HG03521 (cell line): ENCODE data around the gene KRTAP10-8.
"Not testable (repeated sequence)": the region's sequence is repeated elsewhere in the genome, so short reads cannot be mapped to it uniquely, and the experiment has no call there.

Experiments
- ATAC-seq: cut with Tn5 transposase; IDR thresholded peaks from one replicate; pipeline ENCODE4 v1.9.1; 2021; ENCODE audit warnings: mild to moderate bottlenecking, moderate library complexity; ENCODE audit not compliant: unreplicated experiment

KRTAP10-8 gene

DNA sequence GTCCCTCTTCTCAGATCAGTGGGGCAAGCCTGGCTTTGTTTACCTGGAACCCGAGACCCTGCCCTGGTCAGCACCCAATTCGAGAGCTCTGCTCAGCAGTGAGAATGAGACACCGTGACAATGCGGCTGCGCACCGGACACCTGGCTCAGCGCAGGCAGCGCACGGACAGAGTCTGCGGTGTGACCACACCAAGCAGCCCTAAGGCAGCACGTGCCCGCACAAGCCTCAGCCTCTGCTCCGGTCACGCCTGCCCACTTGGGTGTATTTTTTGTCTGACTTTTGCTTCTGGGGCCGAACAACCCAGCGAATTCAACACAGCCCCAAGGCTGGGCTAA is 4.7 kb downstream of the KRTAP10-8 start:
- ATAC-seq = no peak

DNA sequence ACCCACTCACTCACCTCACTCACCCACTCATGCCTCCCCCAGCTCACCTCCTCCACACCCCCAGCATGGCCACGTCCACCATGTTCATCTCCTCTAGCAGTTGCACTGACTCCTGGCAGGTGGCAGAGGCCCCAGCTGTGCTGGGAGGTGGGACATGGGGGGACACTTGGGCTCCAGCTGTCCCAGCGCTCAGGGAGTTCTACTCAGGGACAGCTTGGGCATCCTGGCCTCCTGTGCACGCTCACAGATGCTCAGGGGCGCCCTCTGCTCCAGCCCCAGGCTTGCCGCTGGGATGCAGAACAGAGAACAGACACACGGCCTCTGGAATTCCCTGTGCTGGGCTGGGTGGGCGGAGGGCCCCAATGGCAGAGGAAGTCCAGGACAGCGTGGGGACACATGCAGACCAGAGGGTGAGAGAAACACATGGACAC is 5.2 kb downstream of the KRTAP10-8 start:
- ATAC-seq = no peak

DNA sequence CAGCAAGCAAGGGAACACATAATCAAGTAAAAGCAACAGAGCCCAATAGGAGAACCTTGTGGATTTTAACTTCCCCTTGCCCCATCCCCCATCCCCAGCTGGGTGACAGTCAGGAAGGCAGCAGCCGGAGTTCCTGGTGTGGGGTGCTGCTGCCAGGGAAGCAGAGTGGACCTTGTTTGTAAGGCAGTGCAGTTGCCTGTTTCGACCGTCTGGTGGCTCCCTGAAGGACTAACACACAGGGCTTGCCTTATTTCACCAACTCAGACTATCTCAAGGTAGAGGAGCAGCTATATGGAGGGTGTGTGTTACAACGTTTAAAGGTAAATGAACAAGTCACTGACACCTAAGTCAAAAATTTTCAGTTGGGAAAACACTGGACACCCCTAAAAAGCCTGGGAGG is 6.6 kb downstream of the KRTAP10-8 start:
- no peak for ATAC-seq

DNA sequence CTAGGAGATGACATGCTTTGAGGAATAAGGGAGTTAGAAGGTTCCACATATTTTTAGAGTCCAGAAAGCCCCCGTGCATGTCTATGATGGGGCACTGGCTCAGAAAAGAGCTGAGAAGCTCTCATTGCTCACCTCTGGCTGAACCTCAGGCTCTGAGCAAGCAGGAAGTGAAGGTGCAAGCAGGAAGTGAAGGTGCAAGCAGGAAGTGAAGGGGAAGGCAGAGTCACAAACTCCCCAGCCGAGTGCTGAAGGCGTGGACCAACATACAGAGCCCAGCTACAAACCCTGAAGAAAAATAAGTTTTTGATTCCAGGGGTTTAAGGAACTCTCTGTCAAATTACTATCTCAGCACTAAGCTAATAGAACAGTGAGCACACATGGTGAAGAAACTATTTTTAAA is 7.0 kb downstream of the KRTAP10-8 start:
- ATAC-seq = no peak

DNA sequence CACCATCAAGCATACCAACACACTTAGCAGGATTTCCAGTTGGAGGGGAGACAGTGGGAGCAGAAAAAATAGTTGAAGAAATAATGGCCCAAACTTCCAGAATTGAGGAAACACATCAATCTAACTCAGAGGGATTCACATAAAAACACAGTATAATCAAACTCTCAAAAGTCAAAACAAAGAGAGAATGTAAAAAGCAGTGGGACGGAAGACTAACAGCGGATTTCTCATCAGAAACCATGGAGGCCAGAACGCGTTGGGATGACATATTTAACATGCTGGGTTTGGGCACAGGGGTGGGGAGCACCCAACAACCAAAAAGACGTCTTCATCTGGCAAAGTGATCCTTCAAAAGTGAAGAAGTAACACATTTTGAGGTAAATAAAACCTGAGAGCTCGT is 8.0 kb downstream of the KRTAP10-8 start:
- no peak for ATAC-seq

DNA sequence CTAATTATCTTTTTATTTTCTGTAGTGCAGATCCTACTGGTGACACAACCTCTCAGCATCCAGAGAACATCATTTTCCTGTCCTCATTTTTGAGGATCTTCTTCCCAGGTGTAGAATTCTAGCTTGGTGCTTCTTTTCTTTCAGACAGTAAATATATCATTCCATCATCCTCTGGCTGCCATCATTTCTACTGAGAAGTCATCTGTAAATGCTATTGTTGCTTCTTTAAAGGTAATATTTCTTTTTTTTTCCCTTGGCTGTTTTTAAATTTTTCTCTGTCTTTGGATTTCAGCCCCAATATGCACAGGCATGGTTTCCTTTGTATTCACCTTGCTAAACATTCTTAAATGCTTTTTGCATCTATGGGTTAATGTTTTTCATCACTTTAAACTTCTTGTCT is 11.7 kb downstream of the KRTAP10-8 start:
- ATAC-seq = no peak

DNA sequence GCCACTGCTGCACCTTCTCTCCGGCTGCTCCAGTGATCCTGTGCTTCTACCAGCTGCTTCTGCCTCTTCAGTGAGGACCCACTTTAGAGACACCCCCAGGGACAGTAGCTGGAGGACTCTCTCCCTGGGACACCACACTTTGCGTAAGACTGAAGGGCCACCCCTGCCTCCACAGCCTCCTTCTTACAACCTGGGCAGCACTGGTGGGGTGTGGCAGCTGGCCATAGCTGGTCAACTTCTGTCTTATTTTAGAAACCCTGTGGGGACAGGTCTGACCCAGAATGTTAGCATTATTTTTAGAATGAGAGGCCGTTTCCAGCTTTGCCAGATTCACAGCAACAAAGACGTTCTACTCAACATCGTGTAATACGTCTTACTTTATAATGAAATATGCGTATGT is 13.9 kb downstream of the KRTAP10-8 start:
- no peak for ATAC-seq

DNA sequence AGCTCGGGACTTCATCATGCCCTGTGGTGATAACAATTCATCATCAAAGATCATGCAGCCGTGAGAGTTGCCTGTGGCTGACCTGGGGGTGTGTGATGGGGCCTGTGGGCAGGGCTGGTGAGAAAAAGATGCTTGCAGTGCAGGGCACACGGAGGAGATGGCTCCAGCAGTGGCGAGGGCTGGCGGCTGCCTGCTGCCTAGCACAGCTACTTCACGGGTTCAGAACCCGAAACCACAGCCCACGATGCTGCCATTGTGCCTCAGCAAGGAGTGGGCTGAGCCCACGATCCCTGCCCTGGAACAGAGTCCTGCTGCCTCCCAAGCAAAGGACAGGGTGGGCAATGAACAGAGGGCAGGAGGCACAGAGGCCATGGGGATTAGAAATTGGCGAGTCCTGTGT is 14.4 kb downstream of the KRTAP10-8 start:
- no peak for ATAC-seq

DNA sequence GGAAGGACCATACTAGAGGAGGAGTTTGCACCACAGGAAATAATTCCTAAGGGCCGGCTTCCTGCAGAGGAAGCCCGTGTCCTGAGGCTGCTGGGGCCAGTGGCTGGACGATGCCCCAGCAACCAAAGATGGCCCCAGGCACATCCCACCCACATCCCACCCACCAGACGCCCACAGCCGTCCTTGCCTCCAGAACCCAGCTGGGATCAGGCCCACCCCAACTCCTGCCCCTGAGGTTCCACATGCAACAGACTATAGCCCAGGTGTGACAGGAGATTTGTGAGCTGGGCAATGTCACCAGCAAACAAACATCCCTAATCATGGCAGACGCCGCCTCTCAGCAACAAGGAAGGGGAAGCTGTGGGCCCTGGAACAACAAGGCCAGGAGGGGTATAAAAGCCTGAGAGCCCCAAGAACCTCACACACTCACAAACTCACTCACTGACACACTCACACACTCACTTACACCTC is 14.8 kb downstream of the KRTAP10-8 start, which contains the start of gene KRTAP10-9:
Gene KRTAP10-9 (plus strand): TSS at position 421 of the 471 bp plus-strand sequence. CDS start 79 bp downstream, outside the sequence.
- ATAC-seq = no peak

DNA sequence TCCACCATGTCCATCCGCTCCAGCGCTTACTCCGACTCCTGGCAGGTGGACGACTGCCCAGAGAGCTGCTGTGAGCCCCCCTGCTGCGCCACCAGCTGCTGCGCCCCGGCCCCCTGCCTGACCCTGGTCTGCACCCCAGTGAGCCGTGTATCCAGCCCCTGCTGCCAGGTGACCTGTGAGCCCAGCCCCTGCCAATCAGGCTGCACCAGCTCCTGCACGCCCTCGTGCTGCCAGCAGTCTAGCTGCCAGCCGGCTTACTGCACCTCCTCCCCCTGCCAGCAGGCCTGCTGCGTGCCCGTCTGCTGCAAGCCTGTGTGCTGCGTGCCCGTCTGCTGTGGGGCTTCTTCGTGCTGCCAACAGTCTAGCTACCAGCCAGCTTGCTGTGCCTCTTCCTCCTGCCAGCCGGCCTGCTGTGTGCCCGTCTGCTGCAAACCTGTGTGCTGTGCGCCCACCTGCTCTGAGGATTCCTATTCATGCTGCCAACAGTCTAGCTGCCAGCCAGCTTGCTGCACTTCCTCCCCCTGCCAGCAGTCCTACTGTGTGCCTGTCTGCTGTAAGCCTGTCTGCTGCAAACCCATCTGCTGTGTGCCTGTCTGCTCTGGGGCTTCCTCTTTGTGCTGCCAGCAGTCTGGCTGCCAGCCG is 15.4 kb downstream of the KRTAP10-8 start:
- ATAC-seq = not testable (repeated sequence)

DNA sequence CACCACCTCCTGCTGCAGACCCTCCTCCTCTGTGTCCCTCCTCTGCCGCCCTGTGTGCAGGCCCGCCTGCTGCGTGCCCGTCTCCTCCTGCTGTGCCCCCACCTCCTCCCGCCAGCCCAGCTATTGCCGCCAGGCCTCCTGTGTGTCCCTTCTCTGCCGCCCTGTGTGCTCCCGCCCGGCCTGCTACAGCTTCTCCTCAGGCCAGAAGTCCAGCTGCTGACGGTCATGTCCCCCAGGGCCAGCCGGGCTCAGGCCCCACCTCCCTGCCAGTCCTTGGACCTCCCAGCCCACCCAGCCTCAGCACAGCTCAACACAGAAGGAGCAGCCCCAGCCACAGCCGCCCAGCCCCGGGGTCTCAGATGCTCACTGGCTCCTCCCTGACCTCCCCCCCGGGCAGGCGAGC is 16.0 kb downstream of the KRTAP10-8 start:
- not testable (repeated sequence) for ATAC-seq

DNA sequence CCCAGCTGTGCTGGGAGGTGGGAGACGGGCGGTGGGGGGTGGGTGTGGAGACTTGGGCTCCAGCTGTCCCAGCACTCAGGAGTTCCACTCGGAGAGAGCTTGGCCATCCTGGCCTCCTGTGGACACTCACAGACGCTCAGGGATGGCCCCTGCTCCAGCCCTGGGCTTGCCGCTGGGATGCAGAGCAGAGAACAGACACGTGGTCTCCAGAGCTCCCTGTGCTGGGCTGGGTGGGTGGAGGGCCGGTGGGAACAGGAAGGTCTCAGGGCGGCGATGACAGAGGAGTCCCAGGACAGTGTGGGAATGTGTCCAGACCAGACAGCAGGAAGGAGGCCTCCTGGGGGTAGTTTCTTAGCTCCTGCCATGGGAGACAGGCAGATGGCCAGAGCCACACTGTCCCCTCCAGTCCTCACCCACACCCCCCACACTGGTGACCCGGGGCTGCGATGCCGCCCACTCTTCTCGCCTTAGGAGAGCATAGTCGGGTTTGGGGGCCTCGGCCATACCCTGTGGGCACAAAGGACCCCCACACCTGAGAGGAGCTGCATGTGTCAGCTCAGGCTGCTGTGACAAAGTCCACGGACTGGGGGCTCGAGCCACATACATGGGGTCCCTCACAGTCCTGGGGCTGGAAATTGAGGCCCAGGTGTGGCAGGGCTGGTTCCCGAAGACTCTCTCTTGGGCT is 17.0 kb downstream of the KRTAP10-8 start:
- no peak for ATAC-seq

DNA sequence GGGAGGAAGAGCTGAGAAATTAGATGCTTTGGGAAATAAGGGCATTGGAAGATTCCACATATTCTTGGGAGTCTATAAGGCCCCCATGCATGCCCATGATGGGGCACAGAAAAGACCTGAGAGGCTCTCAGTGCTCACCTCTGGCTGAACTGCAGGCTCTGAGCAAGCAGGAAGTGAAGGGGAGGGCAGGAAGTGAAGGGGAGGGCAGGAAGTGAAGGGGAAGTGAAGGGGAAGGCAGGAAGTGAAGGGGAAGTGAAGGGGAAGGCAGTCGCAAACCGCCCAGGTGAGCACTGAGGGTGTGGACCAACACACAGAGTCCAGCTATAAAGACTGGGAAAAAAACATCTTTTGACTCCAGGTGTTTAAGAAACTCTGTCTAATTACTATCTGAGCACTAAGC is 18.6 kb downstream of the KRTAP10-8 start:
- ATAC-seq = no peak

DNA sequence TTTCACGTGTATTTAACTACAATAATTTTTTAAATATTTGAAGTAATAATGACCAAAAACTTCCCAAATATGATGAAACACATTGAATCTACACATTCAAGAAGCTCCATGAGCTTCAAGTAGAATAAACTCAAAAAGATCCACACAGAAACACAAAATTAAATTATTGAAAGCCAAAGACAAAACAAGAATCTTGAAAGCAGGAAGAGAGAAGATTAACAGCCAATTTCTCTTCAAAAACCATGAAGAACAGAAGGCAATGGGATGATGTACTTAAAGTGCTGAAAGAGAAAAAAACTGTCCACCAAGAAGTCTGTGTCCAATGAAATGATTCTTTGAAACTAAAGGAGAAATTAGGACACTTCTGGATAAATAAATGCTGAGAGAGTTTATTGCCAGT is 20.2 kb downstream of the KRTAP10-8 start:
- no peak for ATAC-seq

DNA sequence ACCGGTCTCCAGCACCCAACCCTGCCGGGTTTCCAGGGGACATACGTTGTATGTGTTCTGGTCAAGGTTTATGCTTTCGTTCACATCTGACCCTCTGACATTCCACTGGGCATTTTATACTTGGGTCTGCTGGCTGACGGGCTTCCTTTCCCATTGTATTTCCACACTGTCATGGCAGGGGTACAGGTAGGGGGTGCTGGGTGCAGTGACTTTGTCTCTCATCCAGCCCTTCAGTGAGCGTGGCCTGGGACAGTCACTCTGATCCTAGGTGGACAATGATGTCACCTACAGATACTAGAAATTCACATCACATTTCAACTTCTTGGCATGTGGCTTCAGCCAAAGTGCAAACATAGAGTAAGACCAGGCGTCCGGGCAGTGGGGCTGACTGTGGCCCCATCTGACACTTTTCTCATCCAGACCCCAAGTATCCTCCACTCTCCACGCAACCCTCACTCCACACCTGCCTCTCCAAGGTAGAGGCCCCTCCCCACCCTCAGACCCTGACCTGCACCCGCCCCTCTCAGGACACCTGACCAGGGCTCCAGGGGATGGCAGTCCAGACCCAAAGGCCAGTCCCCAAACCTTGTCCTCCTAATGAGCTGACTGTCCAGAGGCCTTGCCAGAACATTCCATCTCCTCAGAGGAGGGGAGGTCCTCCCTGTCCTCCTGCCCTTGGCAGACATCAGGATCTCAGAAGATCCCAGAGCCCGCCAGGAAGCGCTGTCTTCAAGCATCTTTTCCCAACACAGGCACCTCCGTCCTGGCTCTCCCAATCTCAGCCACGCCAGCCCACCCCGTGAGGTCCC is 24.5 kb downstream of the KRTAP10-8 start:
- no peak for ATAC-seq

DNA sequence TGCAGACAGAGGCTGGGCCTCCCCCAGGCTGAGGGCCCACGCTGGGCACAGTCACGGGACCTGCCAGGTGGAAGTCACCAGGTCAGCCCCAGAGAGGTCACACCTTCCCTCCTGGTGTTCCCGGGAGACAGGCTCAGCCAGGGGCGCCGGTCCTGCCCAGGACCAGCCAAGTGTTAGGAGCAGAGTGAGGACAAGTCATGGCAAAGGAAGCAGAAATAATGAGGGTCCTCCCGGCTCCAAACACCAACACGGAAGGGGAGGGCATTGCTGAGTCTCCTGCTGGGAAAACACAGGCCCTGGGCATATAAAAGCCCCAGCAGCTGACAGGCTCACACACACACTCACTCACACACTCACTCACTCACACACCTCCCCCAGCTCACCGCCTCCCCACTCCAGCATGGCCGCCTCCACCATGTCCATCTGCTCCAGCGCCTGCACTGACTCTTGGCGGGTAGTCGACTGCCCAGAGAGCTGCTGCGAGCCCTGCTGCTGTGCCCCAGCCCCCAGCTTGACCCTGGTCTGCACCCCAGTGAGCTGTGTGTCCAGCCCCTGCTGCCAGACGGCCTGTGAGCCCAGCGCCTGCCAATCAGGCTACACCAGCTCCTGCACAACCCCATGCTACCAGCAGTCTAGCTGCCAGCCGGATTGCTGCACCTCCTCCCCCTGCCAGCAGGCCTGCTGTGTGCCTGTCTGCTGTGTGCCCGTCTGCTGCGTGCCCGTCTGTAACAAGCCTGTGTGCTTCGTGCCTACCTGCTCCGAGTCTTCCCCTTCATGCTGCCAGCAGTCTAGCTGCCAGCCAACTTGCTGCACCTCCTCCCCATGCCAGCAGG is 25.4 kb downstream of the KRTAP10-8 start, which contains the start of gene KRTAP10-10:
Gene KRTAP10-10 (plus strand): TSS at position 339 of the 833 bp plus-strand sequence. CDS start 62 bp downstream, at position 401.
- ATAC-seq = no peak

DNA sequence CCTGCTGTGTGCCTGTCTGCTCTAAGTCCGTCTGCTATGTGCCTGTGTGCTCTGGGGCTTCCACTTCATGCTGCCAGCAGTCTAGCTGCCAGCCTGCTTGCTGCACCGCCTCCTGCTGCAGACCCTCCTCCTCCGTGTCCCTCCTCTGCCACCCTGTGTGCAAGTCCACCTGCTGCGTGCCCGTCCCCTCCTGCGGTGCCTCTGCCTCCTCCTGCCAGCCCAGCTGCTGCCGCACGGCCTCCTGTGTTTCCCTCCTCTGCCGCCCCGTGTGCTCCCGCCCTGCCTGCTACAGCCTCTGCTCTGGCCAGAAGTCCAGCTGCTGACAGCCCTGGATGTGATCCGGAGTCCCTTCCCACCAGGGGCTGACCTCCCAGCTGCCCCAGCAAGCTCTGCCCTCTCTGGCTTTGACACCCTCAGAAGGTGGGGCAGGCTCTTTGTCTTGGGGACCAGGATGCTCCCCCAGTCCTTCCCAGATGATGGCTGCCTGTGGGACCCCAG is 26.0 kb downstream of the KRTAP10-8 start:
- not testable (repeated sequence) for ATAC-seq

DNA sequence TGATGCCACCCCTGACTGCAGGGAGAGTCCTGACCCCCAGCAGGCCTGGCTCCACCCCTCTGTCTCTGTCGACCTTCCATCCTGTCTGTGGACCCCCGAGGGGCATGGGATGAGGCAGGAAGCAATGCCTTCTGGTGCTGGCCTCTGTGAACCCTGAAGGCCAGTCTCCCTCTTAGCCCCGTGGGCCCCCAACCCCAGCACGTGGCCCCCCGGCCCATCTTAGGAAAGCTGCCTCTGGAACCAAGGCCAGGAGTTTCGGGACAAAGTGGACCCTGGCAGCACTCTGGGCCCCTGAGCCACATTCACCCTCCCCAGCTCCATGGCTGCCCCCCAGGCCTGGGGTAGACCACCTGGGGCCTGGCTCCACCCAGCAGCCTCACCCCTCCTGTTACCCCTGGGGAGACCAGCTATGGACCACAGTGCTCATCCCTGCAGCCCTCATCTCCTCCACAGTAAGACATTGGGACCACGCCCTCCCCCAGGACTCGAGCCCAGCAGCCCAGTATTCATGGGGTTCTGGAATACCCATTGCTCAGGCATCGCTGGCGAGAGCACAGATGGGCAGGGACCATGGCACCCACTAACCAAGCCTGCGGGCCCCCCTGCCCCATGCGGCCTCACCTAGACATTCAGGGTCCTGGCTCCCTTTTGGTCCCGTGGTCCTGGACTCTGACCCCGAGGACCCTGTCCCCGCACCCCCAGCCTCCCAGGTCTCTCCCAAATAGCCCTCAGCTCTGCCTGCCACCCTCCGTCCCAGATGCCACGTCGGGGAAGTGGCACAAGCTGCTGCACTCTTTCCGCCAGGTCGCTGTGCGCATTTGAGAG is 26.8 kb downstream of the KRTAP10-8 start:
- ATAC-seq = not testable (repeated sequence)

DNA sequence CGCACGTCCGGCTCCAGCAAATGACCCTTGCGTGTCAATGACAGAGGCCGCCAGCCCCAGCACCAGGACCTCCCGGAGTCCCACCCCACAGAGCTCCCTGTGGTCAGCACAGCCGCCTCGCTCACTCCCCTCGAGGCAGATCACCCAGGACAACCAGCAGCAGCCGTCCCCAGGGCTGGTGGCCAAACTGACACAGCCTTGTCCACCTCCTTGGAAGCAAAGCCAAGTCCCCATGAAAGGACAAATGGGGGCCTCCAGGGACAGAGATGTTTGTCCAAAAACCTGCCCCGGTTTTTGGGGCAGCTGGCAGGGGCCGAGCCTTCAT is 27.4 kb downstream of the KRTAP10-8 start:
- ATAC-seq = no peak

DNA sequence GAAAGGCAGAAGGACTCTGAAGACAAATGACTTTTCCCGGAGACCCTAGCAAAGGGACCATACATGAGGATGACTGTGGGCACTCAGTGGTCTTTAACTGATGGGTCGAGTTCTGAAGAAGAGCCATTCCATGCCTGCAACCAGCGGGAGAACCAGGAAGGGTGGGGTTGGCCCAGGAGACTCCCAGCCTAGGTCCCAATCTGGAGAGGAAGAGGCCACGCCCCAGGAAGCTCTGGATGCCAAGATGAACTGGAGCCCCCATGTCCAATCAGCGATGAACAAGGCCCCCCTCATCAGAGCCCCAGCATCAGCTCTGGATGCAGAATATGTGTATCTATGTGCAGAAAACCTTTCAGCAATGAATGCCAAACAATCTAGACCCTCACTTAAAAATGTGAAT is 28.9 kb downstream of the KRTAP10-8 start:
- ATAC-seq = no peak
